ENCODE data around the gene FGGY. TPM values are rescaled to one million over a fixed set of nuclear protein-coding genes. Genes with fewer than 3 reads are reported as not detected.

The FGGY gene
- total and polyA plus RNA-seq, 2 donors (not counting 3 experiments of a cell fraction or from before 2014, with no cell fraction given), result 5.6 to 6.4 TPM

GRCh38 chr1:59477867-59478266 lies 181.0 kb downstream of the FGGY start:
- Histone ChIP-seq H3K9me3 (replicated peaks; ENCODE audit: control insufficient read depth, insufficient read depth, low read length) (no peaks in the 10 kb centered on the region), H3K4me3 (replicated peaks in 1 of 3; ENCODE audit: insufficient read depth in 1 of 3, low read depth in 1 of 3, low read length in 3 of 3) (no peak overlapping the region), H3K9ac (replicated peaks; ENCODE audit: extremely low read depth, insufficient read depth, low read length) (no peak overlapping the region), H2AFZ (ENCODE audit: low read depth, low read length) (no peak overlapping the region), H3K79me2 (ENCODE audit: control insufficient read depth, insufficient read depth, low read length) (no peaks in the 10 kb centered on the region), H3K4me1 (ENCODE audit: control insufficient read depth, extremely low read depth, insufficient read depth, low read length) (peaks cover 1% of the 10 kb centered on the region), H3K9me1 (replicated peaks; ENCODE audit: control insufficient read depth, extremely low read depth, insufficient read depth, low read length) (no peaks in the 10 kb centered on the region), H3K36me3 (ENCODE audit: control insufficient read depth in 2 of 2, extremely low read depth in 1 of 2, insufficient read depth in 2 of 2, low read length in 2 of 2) (no peaks in the 10 kb centered on the region), H3K27ac (ENCODE audit: insufficient read depth, low read depth, low read length) (no peak overlapping the region), H3K27me3 (ENCODE audit: control insufficient read depth in 2 of 2, insufficient read depth in 2 of 2, low read length in 2 of 2) (no peaks in the 10 kb centered on the region), H3K4me2 (ENCODE audit: insufficient read depth, low read length) (no peak overlapping the region), H4K20me1 (replicated peaks; ENCODE audit: control insufficient read depth, extremely low read depth, insufficient read depth, low read length) (no peaks in the 10 kb centered on the region)
- BruUV-seq (replicated peaks), result no TSS peak
- no peak for FAIRE-seq
- ChIA-PET CTCF (no interaction called here), POLR2A (no interaction called here)
- DNase-seq (ENCODE audit: low read depth, low spot score), result no peak
- intact Hi-C loops (cut with micrococcal nuclease) (no loop called here), dilution Hi-C loops (cut with MboI; ENCODE audit: extremely low pct_ligation_motif_present, low sequenced_read_pairs) (no loop called here)
- TF ChIP-seq CTCF (IDR thresholded peaks at IDR 0.05; ENCODE audit: extremely low read depth in 1 of 2, insufficient read depth in 1 of 2, low read depth in 1 of 2, low read length in 2 of 2) (no peak), JUN (IDR thresholded peaks at IDR 0.05; ENCODE audit: borderline replicate concordance, insufficient read depth, insufficient read length, low read depth) (no peak), MAX (IDR thresholded peaks at IDR 0.05; ENCODE audit: insufficient read depth, insufficient read length) (no peak), POLR2AphosphoS5 (IDR thresholded peaks at IDR 0.05; ENCODE audit: insufficient read depth, low read depth, low read length) (no peak), FOS (IDR thresholded peaks at IDR 0.05; ENCODE audit: borderline replicate concordance, insufficient read depth, low read length) (no peak), MYC (IDR thresholded peaks at IDR 0.05; ENCODE audit: low read depth, low read length) (no peak), POLR2A (IDR thresholded peaks at IDR 0.05; ENCODE audit: low read depth, low read length) (no peak), GATA2 (IDR thresholded peaks at IDR 0.05; ENCODE audit: insufficient read depth, insufficient read length, low read depth, low read length) (no peak), EZH2 (IDR thresholded peaks at IDR 0.05; ENCODE audit: borderline replicate concordance, low read depth, low read length, severe bottlenecking) (no peak)

All from endothelial cell of umbilical vein (primary cell).